Stimulated activated CD4-positive, alpha-beta T cell treated with anti-CD3 and anti-CD28 coated beads, Interleukin-12 subunit alpha, Interleukin-12 subunit beta, amount 100 ng/mL, for 48 hours (primary cell): ENCODE measurements around the gene ATG2A.

Experiments used
- DNase-seq, 3 donors: peaks; one replicate each; pipeline ENCODE4 v3.0.0-alpha.2; 2020; ENCODE audit warnings: low read depth in 2 of 3, low spot score in 1 of 3

The ATG2A gene

GRCh38 chr11:64924910-64925284 lies 7.9 kb upstream of the ATG2A start:
- DNase-seq, result no peak

- peak; percentile 74 to 86 (median 75) for DNase-seq
Observed at GRCh38 chr11:64923944-64924909, 7.2 kb upstream of the ATG2A start, which contains the start of gene PPP2R5B. TSS of gene PPP2R5B (plus strand) at chr11:64924689. CDS start at chr11:64925735, 1,046 bp downstream.

GRCh38 chr11:64923151-64923661 lies 6.2 kb upstream of the ATG2A start:
- no peak for DNase-seq

- no peak for DNase-seq
Observed at GRCh38 chr11:64921384-64921783, 4.4 kb upstream of the ATG2A start.

GRCh38 chr11:64920124-64920523 lies 3.1 kb upstream of the ATG2A start:
- DNase-seq, result no peak

GRCh38 chr11:64919627-64920026 lies 2.6 kb upstream of the ATG2A start:
- no peak for DNase-seq

GRCh38 chr11:64918017-64918416 lies 1.0 kb upstream of the ATG2A start:
- DNase-seq, result no peak

GRCh38 chr11:64917663-64917995 lies 620 bp upstream of the ATG2A start:
- no peak for DNase-seq

- DNase-seq, result peak in 2 of 3 donors; percentile 3 to 24
Observed at GRCh38 chr11:64916040-64916774, 802 bp downstream of the ATG2A start.

GRCh38 chr11:64915376-64915887 lies 1.6 kb downstream of the ATG2A start:
- no peak for DNase-seq

GRCh38 chr11:64914123-64914522 lies 2.9 kb downstream of the ATG2A start:
- DNase-seq, result no peak

GRCh38 chr11:64913171-64913727 lies 3.8 kb downstream of the ATG2A start:
- no peak for DNase-seq

GRCh38 chr11:64911689-64912088 lies 5.3 kb downstream of the ATG2A start:
- no peak for DNase-seq

- no peak for DNase-seq
Observed at GRCh38 chr11:64911142-64911541, 5.9 kb downstream of the ATG2A start.

GRCh38 chr11:64910451-64911093 lies 6.4 kb downstream of the ATG2A start:
- DNase-seq, result no peak

- DNase-seq, result no peak
Observed at GRCh38 chr11:64909653-64910343, 7.2 kb downstream of the ATG2A start.

- DNase-seq, result no peak
Observed at GRCh38 chr11:64908766-64909165, 8.2 kb downstream of the ATG2A start.

GRCh38 chr11:64906314-64906635 lies 10.7 kb downstream of the ATG2A start:
- no peak for DNase-seq

- DNase-seq, result no peak
Observed at GRCh38 chr11:64905516-64906313, 11.3 kb downstream of the ATG2A start.
